H1 (cell line): ENCODE measurements around the gene ST8SIA3. TPM values are rescaled to one million over a fixed set of nuclear protein-coding genes. Genes with fewer than 3 reads are reported as not detected.

Source experiments
- CTCF ChIA-PET: fragments of 300-600 bp; sonication (Branson Sonifier 250); formaldehyde crosslinking; loops from one replicate; lab custom pipeline; 2021; ENCODE audit not compliant: partially characterized antibody; lab: Charles Lee
- POLR2A ChIA-PET: fragments of 300-600 bp; sonication (Branson Sonifier 250); formaldehyde crosslinking; loops from one replicate; lab custom pipeline; 2021; ENCODE audit warnings: inconsistent platforms; ENCODE audit not compliant: partially characterized antibody; lab: Charles Lee
- DNase-seq, 2 experiments: peaks; one replicate each; pipeline versions ENCODE4 v3.0.0 to v3.0.0-alpha.2; 2010 to 2022; ENCODE audit warnings: low spot score in 2 of 2, low read depth in 1 of 2, mixed read lengths in 1 of 2
- FAIRE-seq: peaks from 2 replicates; lab custom pipeline; 2011; peaks lifted over from hg19 to GRCh38; lab: Jason Lieb, UNC
- H2AFZ ChIP-seq: 2 replicates; pipeline ENCODE4 v1.8.1; 2012; ENCODE audit warnings: low read length, inconsistent platforms
- H2AK5ac ChIP-seq: 2 replicates; pipeline ENCODE4 v1.6.1; 2013; ENCODE audit warnings: low read depth, low read length
- H2BK120ac ChIP-seq: replicated peaks from 2 replicates; pipeline ENCODE3; 2013; ENCODE audit warnings: low read depth, low read length, inconsistent platforms
- H2BK12ac ChIP-seq: 2 replicates; pipeline ENCODE4 v1.6.1; 2013; ENCODE audit warnings: low read depth, low read length
- H2BK15ac ChIP-seq: 2 replicates; pipeline ENCODE4 v1.6.1; 2013; ENCODE audit warnings: low read length
- H2BK20ac ChIP-seq: 2 replicates; pipeline ENCODE4 v1.6.1; 2013; ENCODE audit warnings: low read length
- H2BK5ac ChIP-seq: 2 replicates; pipeline ENCODE4 v1.6.1; 2013; ENCODE audit warnings: low read depth, low read length
- H3K14ac ChIP-seq: 2 replicates; pipeline ENCODE4 v1.6.1; 2013; ENCODE audit warnings: inconsistent platforms; ENCODE audit not compliant: insufficient read length
- H3K18ac ChIP-seq: 2 replicates; pipeline ENCODE4 v1.6.1; 2013; ENCODE audit warnings: low read length; ENCODE audit errors: extremely low read depth
- H3K23ac ChIP-seq: 2 replicates; pipeline ENCODE4 v1.6.1; 2013; ENCODE audit warnings: inconsistent platforms; ENCODE audit not compliant: insufficient read length
- H3K23me2 ChIP-seq: 2 replicates; pipeline ENCODE4 v1.6.1; 2013; ENCODE audit warnings: low read depth, low read length
- H3K27ac ChIP-seq: 2 replicates; pipeline ENCODE4 v1.6.1; 2011; ENCODE audit warnings: low read depth, low read length, inconsistent platforms
- H3K27me3 ChIP-seq, 4 experiments: replicated peaks in 1 of 4; 1 replicate in 1 of 4; 2 replicates in 3 of 4; pipeline versions ENCODE4 v1.6.1 to v1.8.1; 2011 to 2013; ENCODE audit warnings: low read length in 3 of 4, mild to moderate bottlenecking in 3 of 4, inconsistent platforms in 2 of 4, mixed read lengths in 2 of 4, moderate library complexity in 1 of 4; ENCODE audit not compliant: control insufficient read depth in 3 of 4, insufficient read depth in 3 of 4; ENCODE audit errors: extremely low read depth in 1 of 4
- H3K36me3 ChIP-seq, 4 experiments: 2 replicates each; pipeline versions ENCODE4 v1.6.1 to v1.8.1; 2011 to 2013; ENCODE audit warnings: mild to moderate bottlenecking in 4 of 4, low read length in 3 of 4, moderate library complexity in 2 of 4, control low read depth in 1 of 4, inconsistent platforms in 1 of 4; ENCODE audit not compliant: insufficient read depth in 4 of 4, control insufficient read depth in 2 of 4
- H3K4ac ChIP-seq: replicated peaks from 2 replicates; pipeline ENCODE3; 2013; ENCODE audit warnings: low read length, low read depth, mixed read lengths, inconsistent platforms; ENCODE audit not compliant: insufficient read length
- H3K4me1 ChIP-seq, 4 experiments: replicated peaks in 1 of 4; 1 replicate in 1 of 4; 2 replicates in 3 of 4; pipeline versions ENCODE4 v1.6.1 to v1.8.1; 2011 to 2013; ENCODE audit warnings: low read length in 3 of 4, inconsistent platforms in 2 of 4, mixed read lengths in 1 of 4; ENCODE audit not compliant: insufficient read depth in 4 of 4, control insufficient read depth in 3 of 4
- H3K4me2 ChIP-seq, 2 experiments: 2 replicates each; pipeline versions ENCODE4 v1.6.1 to v1.8.1; 2011 to 2013; ENCODE audit warnings: low read depth in 2 of 2, low read length in 2 of 2, control low read depth in 1 of 2, inconsistent platforms in 1 of 2, mild to moderate bottlenecking in 1 of 2; ENCODE audit not compliant: insufficient read depth in 1 of 2
- H3K4me3 ChIP-seq, 4 experiments: fragments of 200-600, 300-600 bp in 1 of 4; sonication (generic), shearing (Covaris generic), sonication (Bioruptor Twin) in 1 of 4; 2 replicates each; pipeline versions ENCODE4 v1.5.1 to v1.8.1; 2011 to 2016; ENCODE audit warnings: low read length in 4 of 4, low read depth in 3 of 4, control low read depth in 2 of 4, inconsistent platforms in 2 of 4, mild to moderate bottlenecking in 2 of 4, mixed read lengths in 1 of 4, moderate library complexity in 1 of 4; ENCODE audit not compliant: insufficient read depth in 2 of 4; ENCODE audit errors: extremely low read depth in 1 of 4
- H3K56ac ChIP-seq: replicated peaks from 2 replicates; pipeline ENCODE3; 2013; ENCODE audit warnings: low read depth, mild to moderate bottlenecking, mixed read lengths, low read length, inconsistent platforms; ENCODE audit not compliant: insufficient read length
- H3K79me1 ChIP-seq: 2 replicates; pipeline ENCODE4 v1.6.1; 2013; ENCODE audit warnings: low read depth, low read length, control low read depth
- H3K79me2 ChIP-seq, 2 experiments: 2 replicates each; pipeline versions ENCODE4 v1.6.1 to v1.8.1; 2012 to 2013; ENCODE audit warnings: low read length in 2 of 2, mild to moderate bottlenecking in 2 of 2, inconsistent platforms in 1 of 2; ENCODE audit not compliant: insufficient read depth in 2 of 2, control insufficient read depth in 1 of 2
- H3K9ac ChIP-seq, 4 experiments: replicated peaks in 1 of 4; 1 replicate in 1 of 4; 2 replicates in 3 of 4; pipeline versions ENCODE4 v1.6.1 to v1.8.1; 2011 to 2013; ENCODE audit warnings: low read depth in 3 of 4, low read length in 3 of 4, control low read depth in 2 of 4, mild to moderate bottlenecking in 2 of 4, moderate library complexity in 2 of 4, inconsistent platforms in 1 of 4; ENCODE audit errors: extremely low read depth in 1 of 4
- H3K9me3 ChIP-seq, 2 experiments: 2 replicates each; pipeline versions ENCODE4 v1.6.1 to v1.8.1; 2012 to 2013; ENCODE audit warnings: mild to moderate bottlenecking in 2 of 2, moderate library complexity in 2 of 2, control low read depth in 1 of 2, inconsistent platforms in 1 of 2, low read depth in 1 of 2, low read length in 1 of 2, mixed read lengths in 1 of 2; ENCODE audit not compliant: insufficient read depth in 2 of 2
- H4K20me1 ChIP-seq, 2 experiments: replicated peaks in 1 of 2; 2 replicates each; pipeline versions ENCODE3 to v1.8.1; 2011 to 2013; ENCODE audit warnings: inconsistent platforms in 2 of 2, low read length in 2 of 2, mild to moderate bottlenecking in 1 of 2; ENCODE audit not compliant: insufficient read depth in 2 of 2, control insufficient read depth in 1 of 2
- H4K5ac ChIP-seq: 2 replicates; pipeline ENCODE4 v1.6.1; 2013; ENCODE audit warnings: low read length, low read depth, mixed read lengths, inconsistent platforms; ENCODE audit not compliant: insufficient read length
- H4K8ac ChIP-seq: 2 replicates; pipeline ENCODE4 v1.8.0; 2013; ENCODE audit warnings: mild to moderate bottlenecking, moderate library complexity, low read length, inconsistent platforms; ENCODE audit not compliant: insufficient read depth; ENCODE audit errors: extremely low read depth
- H4K91ac ChIP-seq: replicated peaks from 2 replicates; pipeline ENCODE3; 2013; ENCODE audit warnings: low read length, mixed read lengths, inconsistent platforms; ENCODE audit not compliant: insufficient read length
- BRCA1 ChIP-seq: IDR thresholded peaks from 2 replicates; pipeline ENCODE4 v1.6.1; 2012; ENCODE audit warnings: low read depth, low read length, improper control_type of control experiment
- EZH2 ChIP-seq: fragments of 200-600 bp; sonication (generic); IDR thresholded peaks from 2 replicates; pipeline ENCODE4 v1.7.1; 2012; ENCODE audit warnings: low read depth, mild to moderate bottlenecking, moderate library complexity, low read length, inconsistent platforms; ENCODE audit not compliant: severe bottlenecking
- JUN ChIP-seq: IDR thresholded peaks from 2 replicates; pipeline ENCODE4 v1.6.1; 2011; ENCODE audit warnings: low read depth, mild to moderate bottlenecking, improper control_type of control experiment, low read length
- KDM1A ChIP-seq: fragments of 200-600, 300-600 bp; sonication (generic); IDR thresholded peaks from 2 replicates; pipeline ENCODE4 v1.7.1; 2016; ENCODE audit warnings: mild to moderate bottlenecking, low read length, borderline replicate concordance
- KDM4A ChIP-seq: IDR thresholded peaks from one replicate; pipeline ENCODE4 v1.7.1; 2012; ENCODE audit warnings: low read depth, mild to moderate bottlenecking, moderate library complexity, low read length, inconsistent platforms; ENCODE audit not compliant: severe bottlenecking
- KDM5A ChIP-seq: fragments of 200-600 bp; IDR thresholded peaks from 2 replicates; pipeline ENCODE4 v1.7.1; 2012; ENCODE audit warnings: mild to moderate bottlenecking, low read length, inconsistent platforms, mixed read lengths
- RFX5 ChIP-seq: IDR thresholded peaks from 2 replicates; pipeline ENCODE4 v1.6.1; 2011; ENCODE audit warnings: low read depth, low read length, improper control_type of control experiment, borderline replicate concordance
- RNF2 ChIP-seq: fragments of 200-900, 300-1000 bp; sonication (generic); IDR thresholded peaks from 2 replicates; pipeline ENCODE4 v1.7.1; 2016; ENCODE audit warnings: borderline replicate concordance, low read depth, mild to moderate bottlenecking, antibody characterized with exemption, low read length; ENCODE audit not compliant: poor library complexity, severe bottlenecking; ENCODE audit errors: missing control alignments
- SAP30 ChIP-seq: fragments of 300-600 bp; sonication (generic); IDR thresholded peaks from 2 replicates; pipeline ENCODE4 v1.7.1; 2012; ENCODE audit warnings: low read length, moderate library complexity, mild to moderate bottlenecking, inconsistent platforms; ENCODE audit not compliant: insufficient read depth, insufficient replicate concordance
- SIRT6 ChIP-seq: IDR thresholded peaks from one replicate; pipeline ENCODE4 v1.7.1; 2012; ENCODE audit warnings: low read length, inconsistent platforms
- SP1 ChIP-seq: IDR thresholded peaks from 2 replicates; pipeline ENCODE4 v1.6.1; 2011; ENCODE audit warnings: low read depth, low read length
- TAF1 ChIP-seq: IDR thresholded peaks from 2 replicates; pipeline ENCODE4 v1.6.1; 2011; ENCODE audit warnings: mild to moderate bottlenecking, low read depth, low read length
- USF2 ChIP-seq: IDR thresholded peaks from 2 replicates; pipeline ENCODE4 v1.6.1; 2011; ENCODE audit warnings: low read length, improper control_type of control experiment
- WGBS, 2 experiments: shearing (Covaris generic) in 1 of 2; methylation state at CpG; one replicate each; pipeline versions ENCODE4 v1.1.6 to v1.1.7; 2013 to 2015; ENCODE audit warnings: low lambda C conversion rate in 2 of 2, mixed read lengths in 2 of 2, inconsistent platforms in 1 of 2, low coverage in 1 of 2, missing lambda C conversion rate in 1 of 2; ENCODE audit not compliant: insufficient replicate concordance in 2 of 2, insufficient coverage in 1 of 2, insufficient read length in 1 of 2; ENCODE audit errors: extremely low coverage in 1 of 2, missing lambda C conversion rate in 1 of 2; 5-methylcytosine and 5-hydroxymethylcytosine counted together
- polyA plus RNA-seq, 7 experiments: library from polyadenylated mRNA; depleted of rRNA in 3 of 7; stranded (reverse) in 5 of 7; unstranded in 2 of 7; fragments of >200 nt in 5 of 7; fragments of 200-250 nt in 2 of 7; gene quantifications; 1 replicate in 5 of 7; 2 replicates in 1 of 7; 4 replicates in 1 of 7; pipeline versions ENCODE4 v1.2.1 to v1.2.3, GENCODE V29; 2011 to 2013; ENCODE audit warnings: missing spikeins in 2 of 7, mixed read lengths in 2 of 7
- total RNA-seq: library from RNA; stranded (reverse); fragmentation: NEBNext Ultra II Directional; extraction: Animal tissue kit (Norgen Biotek cat#: 25700); gene quantifications from 2 replicates; pipeline ENCODE4 v1.2.1, GENCODE V29; 2021

Gene ST8SIA3
- total and polyA plus RNA-seq, 2 of the 8 experiments (the other 6 are each of a cell fraction or from before 2014, with no cell fraction given) = 1.2 to 3.7 TPM

GRCh38 chr18:57326718-57327323 is 25.5 kb upstream of the ST8SIA3 start:
- Histone ChIP-seq H3K4ac (no peak overlapping the region), H3K9ac (no peak overlapping the region), H3K79me2 (no peaks in the 10 kb centered on the region), H4K5ac (no peak overlapping the region), H3K27me3 (no peaks in the 10 kb centered on the region), H2BK15ac (no peak overlapping the region), H3K9me3 (no peaks in the 10 kb centered on the region), H2BK5ac (no peak overlapping the region), H3K56ac (no peak overlapping the region), H3K79me1 (no peaks in the 10 kb centered on the region), H2AFZ (no peak overlapping the region), H3K18ac (no peak overlapping the region), H4K8ac (no peak overlapping the region), H2BK12ac (no peak overlapping the region), H3K23ac (no peak overlapping the region), H3K27ac (no peak overlapping the region), H4K91ac (no peak overlapping the region), H2AK5ac (no peak overlapping the region), H3K4me2 (no peak overlapping the region), H3K4me1 (no peaks in the 10 kb centered on the region), H2BK120ac (no peak overlapping the region), H3K36me3 (no peaks in the 10 kb centered on the region), H3K4me3 (no peak overlapping the region), H2BK20ac (no peak overlapping the region), H3K14ac (no peak overlapping the region), H4K20me1 (no peaks in the 10 kb centered on the region), H3K23me2 (no peaks in the 10 kb centered on the region; the same call in 1 of the 2 replicates)
- ChIA-PET CTCF (no interaction called here), POLR2A (no interaction called here)
- 94% methylated on average over 8 of the region's 8 CpGs; no CpG with 5 or more reads in 1 of the 2 experiments for WGBS, 2 experiments
- FAIRE-seq (no peak), DNase-seq (no peak)
- TF ChIP-seq KDM4A = no peak
- TF ChIP-seq RFX5 = no peak
- no peak for TF ChIP-seq JUN
- TF ChIP-seq RNF2 = no peak
- TF ChIP-seq EZH2 = no peak
- TF ChIP-seq TAF1 = no peak
- TF ChIP-seq KDM5A = no peak
- no peak for TF ChIP-seq SIRT6
- no peak for TF ChIP-seq SAP30
- no peak for TF ChIP-seq USF2
- TF ChIP-seq KDM1A = no peak
- TF ChIP-seq SP1 = no peak
- TF ChIP-seq BRCA1 = no peak
